GM21786 (cell line): ENCODE results near the gene ZNF507.

ENCODE experiments used
- ATAC-seq: cut with Tn5 transposase; IDR thresholded peaks from one replicate; pipeline ENCODE4 v1.9.1; 2021; ENCODE audit not compliant: unreplicated experiment

ZNF507 gene

DNA sequence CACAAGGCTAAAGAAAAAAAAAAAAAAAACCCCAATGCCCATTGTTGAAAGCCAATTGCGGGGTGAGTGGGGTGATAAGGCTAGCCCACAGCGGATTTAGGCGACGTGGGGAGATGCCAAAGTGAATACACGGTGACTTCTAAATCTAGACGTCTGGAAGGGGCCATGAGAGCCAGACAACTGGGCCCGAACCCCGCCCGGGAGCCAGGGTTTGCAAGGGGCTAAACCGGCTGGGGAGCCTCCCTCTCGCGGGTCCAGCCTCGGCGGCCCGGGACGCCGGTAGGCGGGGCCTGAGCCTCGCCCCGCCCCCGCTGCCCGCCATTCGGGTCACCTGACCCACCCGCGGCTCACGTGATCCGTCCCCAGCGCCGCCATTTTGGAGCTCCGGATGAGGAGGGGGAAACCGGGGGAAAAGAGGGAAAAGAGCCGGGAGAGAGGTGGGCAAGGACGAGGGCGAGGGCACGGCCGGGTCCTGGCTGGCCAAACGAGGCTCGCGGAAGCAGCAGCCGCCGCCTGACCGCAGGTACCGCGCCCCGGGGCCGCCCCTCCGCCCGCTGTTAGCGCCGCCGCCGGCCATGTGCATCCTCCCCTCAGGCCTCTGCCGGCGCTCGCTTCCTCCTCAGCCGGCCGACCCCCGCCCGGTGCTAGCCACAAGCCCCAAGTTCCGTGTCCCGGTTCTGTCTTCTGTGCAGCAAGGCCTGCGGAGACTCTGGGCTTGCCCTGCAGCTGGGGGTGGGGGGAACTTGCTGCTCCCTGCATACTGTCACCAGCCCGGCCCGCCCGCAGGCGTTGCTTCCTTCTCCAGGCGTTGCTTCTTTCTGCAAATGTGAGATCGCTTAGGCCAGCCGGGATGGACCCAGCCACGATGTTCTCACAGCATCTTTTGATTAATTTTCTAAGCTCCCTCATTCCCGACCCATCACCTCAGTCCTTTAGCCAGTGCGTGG lies at the start of gene ZNF507:
Gene ZNF507 (plus strand): TSS at position 350 of the 947 bp plus-strand sequence. CDS start 7,221 bp downstream, outside the sequence.
- ATAC-seq = peak; percentile 72

DNA sequence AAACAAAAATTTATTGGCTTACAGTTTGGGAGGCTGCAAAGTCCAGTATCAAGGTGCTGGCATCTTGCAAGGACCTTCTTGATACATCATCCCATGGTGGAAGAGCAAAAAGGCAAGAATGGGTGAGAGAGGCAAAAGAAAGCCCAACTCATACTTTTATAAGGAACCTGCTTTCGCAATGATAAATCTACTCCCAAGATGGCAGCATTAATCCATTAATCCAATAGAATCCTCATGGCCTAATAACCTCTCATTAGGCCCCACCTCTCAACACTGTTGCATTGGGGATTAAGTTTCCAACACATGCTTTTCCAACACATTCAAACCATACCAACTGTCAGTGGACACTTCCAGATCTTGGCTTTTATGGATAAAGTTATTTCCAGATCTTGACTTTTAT lies 48.7 kb upstream of the ZNF507 start:
- no peak for ATAC-seq

DNA sequence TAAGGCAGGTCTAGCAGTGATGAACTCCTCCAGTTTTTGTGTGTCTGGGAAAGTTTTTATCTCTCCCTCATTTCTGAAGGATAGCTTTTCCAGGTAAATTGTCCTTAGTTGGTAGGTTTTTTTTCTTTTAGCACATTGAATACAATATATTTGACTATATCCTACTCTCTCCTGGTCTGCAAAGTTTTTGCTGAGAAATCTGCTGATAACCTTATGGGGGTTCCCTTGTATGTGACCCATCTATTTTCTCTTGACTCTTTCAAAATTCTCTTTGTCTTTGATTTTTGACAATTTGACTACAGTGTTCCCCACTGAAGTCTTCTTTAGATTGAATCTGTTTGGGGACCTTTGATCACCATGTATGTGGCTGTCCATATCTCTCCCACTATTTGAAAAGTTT lies 42.6 kb upstream of the ZNF507 start:
- ATAC-seq = no peak

DNA sequence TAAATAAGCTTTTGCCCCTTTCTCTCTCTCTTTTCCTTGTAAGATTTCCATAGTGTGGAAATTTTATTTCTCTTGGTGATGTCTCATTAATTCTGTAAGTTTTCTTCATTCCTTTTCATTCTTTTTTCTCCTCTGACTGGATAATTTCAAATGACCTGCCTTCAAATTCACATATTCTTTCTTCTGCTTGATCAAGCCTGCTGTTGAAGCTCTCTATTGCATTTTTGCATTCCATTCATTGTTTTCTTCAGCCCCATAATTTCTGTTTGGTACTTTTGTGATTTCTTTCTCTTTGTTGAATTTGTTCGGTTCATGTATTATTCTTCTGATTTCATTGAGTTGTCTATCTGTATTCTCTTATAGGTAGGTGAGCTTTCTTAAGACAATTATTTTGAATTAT lies 42.2 kb upstream of the ZNF507 start:
- no peak for ATAC-seq

DNA sequence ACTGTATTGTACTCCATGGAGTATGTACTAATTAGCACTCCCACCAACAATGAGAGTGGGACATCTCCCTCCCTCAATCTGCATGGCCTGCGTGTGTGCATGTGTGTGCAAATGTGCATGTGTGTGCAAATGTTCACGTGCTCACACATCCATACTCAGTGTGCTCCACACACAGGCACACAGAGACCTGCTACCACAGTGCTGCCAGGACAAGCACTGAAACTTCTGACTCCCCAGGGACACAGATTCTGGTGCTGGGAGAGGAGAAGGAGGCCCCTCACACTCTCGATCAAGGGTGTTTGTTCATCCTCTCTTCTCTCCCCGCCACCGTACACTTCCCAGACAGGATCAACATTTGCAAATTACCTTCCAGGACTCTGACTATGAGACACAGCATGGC lies 37.8 kb upstream of the ZNF507 start:
- no peak for ATAC-seq

DNA sequence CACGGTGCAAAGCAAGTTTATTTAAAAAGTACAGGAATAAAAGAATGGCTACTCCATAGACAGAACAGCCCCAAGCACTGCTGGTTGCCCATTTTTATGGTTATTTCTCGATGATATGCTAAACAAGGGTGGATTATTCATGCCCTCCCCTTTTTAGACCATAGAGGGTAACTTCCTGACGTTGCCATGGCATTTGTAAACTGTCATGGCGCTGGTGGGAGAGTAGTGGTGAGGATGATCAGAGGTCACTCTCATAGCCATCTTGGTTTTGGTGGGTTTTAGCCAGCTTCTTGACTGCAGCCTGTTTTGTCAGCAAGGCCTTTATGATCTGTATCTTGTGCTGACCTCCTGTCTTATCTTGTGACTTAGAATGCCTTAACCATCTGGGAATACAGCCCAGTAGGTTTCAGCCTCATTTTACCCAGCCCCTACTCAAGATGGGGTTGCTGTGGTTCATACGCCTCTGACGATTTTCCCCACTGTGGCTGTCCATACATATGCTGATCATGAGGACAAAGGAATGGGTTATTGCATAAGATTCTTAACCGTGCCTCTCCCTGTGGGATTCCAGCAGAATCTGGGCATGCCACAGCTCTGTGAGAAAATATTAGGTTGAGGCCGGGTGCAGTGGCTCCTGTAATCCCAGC lies 36.9 kb upstream of the ZNF507 start:
- no peak for ATAC-seq

DNA sequence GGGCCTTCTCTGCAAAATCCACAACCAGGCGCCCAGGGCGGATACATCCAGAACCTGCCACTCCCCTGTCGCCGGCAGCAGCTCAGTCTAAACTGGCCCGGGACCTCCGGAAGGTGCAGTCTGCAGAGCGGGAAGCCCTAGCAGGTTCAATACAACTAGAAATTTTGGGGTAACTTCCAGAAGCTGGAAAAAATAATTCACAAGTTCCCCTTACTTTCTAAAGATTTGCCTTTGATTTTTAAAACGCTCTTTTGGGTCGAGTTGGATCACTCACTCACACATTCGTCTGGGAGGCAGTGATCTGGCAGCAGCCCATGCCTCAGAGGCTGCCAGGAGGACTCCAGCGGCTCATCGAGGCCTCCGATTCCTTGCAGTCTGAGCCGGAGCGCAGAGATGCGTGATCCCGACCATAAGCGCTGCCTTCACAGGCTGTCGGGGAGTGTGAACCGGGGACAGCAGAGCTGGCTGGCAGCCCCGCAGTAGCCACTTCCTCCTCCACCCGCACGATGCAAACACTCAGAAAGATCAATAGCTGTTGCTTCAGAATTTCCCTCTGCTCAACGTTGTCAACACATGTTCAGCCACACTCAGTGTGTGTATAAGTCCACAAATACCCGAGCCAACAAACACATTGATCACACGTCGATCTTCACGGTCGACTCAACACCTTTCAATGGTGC lies 35.6 kb upstream of the ZNF507 start:
- ATAC-seq = no peak

DNA sequence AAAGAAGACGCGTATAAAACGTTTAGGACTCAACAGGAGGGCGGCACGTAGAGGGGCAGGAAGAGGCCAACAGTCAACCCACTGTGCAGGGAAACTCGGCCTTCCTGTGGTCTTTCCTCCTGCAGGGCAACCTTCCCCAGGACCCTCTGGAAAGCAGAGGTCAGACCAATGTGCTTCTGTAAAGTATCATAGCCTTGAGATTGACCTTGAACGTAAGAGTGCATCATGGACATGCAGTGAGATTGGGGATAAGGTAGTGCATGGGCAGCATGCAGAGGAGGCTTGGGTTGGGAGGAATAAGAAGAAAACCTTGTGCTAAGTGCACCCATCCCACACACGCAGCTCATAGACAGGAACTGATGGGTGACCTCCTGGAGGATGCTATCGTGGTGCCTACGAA lies 34.0 kb upstream of the ZNF507 start:
- ATAC-seq = no peak

DNA sequence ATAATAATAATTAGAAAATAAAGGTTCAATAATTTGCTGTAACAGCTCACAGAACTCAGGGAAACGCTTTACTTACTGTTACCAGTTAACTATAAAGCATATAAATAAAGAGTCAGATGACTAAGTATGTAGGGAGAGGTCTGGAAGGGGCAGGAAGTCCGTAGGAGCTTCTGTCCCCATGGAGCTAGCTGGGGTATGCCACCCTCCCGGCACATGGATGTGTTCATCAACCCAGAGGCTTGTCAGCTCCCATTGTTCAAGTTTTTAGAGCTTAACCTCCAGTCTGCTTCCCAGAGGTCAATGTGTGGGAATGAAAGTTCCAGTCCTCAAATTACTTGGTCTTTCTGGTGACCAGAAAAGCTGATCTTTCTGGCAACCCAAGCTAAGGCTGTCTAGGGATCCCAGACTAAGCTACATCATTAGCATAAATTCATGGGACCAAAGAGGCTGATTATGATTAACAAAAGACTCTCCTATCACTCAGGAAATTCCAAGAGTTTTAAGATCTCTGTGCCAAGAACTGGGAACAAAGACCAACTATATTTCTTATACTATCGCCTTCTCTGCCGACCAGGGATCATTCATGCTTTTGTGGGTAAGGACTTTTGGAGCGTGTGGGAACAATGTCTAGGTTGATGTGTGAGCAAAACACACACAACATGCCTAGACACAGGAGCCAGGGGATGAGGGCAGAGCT lies 31.7 kb upstream of the ZNF507 start:
- ATAC-seq = no peak

DNA sequence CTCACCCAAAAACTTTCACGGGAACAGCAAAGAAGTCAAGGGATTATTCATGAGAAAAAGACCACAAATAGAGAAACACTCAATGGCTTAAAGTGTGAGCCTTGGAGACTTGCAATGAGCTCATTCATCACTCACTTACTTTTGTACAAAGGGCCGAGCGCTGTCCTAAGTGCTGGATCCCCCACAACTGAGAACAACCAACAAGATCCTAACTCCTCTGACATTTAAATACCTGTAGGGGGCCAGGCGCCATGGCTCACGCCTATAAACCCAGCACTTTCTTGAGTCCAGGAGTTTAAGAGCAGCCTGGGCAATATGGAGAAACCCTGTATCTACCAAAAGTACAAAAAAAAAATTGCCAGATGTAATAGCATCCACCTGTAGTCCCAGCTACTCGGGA lies 29.4 kb upstream of the ZNF507 start:
- ATAC-seq = no peak

DNA sequence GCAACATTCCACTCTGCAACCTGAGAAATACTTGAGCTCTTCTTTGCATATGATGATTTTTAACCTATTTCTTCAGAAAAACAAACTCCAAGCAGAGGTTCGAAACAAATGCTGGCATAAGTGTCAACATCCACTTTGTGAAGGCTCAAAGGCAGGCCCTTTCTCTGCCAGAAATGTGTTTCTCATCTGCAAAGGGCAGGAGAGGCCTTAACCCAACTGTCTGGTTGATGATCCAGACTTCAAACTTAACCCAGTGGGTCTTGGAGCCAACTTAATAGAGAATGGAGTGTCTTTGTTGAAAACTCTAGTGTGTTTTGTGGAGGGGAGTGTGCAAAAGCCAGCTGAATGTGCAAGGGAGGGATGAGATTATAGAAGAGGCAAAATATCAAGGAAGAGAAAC lies 28.3 kb upstream of the ZNF507 start:
- ATAC-seq = no peak

DNA sequence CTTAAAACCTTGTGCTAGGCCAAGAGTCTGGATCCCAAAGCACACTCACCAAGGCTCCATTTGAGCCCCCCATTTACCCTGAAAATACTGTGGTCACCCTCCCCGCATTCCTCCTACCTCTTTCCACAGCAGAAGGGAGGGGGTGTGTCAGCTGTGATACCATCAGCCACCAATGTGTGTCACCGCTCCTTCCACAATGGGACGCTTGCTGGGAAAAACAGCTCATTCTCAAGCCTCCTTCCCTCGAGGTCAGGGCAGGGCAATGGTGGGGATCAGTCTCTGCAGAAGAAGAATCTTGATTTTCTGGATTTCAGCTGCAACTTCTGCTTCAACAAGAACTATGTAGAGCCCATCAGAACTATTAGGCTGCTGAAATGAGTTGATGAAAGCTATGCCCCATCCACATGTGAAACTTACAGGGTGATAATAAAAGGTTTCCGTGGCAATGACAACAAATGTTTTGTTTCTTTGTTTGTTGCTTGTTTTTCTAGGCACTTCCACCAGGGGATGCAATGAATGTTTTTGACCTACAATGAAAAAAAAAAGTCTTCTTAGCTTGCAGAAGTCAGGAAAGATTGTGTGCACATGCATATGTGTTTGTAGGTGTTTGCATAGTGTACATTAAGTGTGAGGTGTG lies 26.4 kb upstream of the ZNF507 start:
- ATAC-seq = no peak

DNA sequence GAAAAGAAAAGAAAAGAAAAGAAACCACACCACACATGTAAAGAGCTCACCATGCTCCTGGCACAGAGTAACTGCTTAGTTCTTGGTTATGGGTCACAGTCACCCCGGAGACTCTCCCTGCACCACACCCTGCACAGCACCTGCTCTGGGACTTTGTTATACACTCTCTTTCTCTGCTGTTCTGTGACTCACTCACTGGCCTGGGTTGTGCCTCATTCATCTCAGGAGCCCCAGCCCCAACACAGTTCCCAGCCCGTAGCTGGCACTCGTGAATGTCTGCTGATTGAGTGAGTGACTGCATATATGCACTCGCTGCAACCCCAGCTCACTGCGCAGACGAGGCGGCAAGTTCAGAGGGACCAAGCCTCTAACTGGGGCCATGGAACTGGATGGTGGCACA lies 22.9 kb upstream of the ZNF507 start:
- no peak for ATAC-seq

DNA sequence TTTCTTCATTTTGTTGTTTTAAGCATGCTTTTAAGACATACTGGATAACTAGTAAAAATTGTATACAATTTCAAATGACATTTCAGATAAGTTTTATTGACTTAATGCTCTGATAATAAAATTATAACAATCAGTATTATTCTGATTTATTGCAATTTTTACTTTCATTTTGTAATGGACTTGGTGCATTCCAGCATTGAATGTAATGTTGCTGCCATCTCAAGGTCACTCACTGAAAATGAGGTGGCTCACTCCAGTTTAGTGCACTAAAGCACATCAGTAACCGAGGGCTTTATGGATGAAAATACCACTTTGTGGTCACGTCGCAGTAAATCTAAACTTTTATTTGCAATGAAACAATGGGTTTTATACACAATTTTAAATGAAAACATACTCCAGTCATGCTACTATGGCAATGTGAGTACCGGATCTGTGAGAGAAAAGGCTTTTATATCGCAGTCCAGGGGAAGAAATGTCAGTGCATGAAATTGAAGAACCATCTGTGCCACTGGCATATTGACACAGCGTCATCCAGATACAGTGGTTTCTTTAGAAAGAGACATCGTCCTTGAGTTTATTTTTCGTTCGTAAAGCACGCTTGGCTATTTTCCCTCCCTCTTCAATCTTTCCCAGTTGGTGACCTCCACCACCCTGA lies 20.7 kb upstream of the ZNF507 start:
- ATAC-seq = no peak

DNA sequence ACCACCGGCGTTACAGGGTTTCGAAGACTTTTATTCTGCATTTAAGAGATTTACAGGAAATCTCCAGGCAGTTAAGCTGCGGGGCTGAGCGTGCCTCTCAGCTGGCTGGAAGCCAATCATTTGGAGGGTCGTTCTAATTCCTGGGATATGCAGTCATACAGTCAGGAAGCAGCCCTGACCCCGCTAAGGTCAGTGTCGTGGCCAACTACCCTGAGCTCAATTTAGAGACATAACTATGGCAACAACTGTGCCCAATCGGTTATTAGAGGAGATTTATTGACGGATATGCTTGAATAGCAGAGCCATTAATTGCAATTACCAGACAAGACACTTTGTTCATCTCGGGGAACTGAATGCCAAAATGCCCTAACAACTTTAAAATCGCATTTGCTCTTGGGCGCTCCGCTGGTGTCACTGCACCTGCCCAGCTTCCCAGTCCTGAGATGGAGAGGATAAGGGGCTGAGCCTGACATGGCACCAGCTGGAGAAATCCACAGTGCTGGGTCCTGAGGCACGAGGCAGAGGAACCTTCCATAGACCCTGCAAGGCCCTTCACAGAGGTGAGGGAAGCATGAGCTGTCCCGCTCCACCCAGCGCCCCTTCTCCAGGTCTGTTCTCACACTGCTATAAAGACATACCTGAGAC lies 15.1 kb upstream of the ZNF507 start:
- no peak for ATAC-seq

DNA sequence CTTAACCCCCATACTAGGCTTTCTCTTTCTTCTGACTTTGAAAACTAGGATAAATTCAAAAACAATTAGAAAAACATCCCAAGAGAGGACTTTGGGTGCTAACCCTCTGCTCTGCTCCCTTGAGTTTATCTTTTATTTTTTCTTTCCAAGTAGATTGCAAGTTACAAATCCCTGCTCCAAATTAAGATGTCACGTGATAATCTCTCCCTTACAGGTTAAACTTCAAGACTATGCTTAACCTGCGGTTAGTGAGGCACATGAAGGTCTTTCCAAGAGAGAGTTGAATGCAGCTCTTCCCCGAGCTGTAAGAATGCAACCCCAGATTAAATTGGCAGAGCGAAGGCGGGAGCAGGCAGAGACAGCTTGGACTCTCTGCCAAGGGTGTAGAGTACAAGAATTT lies 12.2 kb upstream of the ZNF507 start:
- no peak for ATAC-seq

DNA sequence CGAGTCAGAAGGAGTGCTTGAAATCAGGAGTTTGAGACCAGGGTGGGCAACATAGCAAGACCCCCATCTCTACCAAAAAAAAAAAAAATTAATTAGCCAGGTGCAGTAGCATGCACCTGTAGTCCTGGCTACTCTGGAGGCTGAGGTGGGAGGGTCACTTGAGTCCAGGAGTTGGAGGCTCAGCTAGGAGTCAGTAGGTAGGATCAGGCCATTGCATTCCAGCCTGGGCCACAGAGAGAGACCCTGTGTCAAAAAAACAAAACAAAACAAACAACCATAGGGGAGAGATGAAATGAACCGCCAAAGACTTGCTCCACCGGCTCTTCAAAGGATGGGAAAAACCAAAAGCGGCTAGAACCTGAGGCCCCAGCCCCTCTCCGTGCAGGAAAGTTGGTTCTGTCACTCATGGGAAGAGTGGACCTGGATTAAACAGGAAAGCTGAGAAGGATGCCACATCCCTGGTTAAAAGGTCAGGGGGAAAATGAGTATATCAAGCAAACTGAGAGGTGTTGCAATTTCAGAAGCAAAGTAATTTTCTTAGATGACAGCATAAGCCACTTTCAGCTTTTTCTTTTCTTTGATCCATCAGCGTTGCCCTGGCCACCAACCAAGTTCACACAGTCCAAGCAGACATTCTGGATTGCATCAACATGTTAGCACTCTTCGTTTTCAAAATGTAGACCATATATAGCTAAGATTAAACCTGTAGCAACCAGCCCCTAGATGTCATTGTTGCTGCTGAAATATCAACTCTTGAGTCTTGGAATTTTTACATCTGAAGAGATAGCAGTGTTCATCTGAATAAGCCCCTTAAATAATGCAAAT lies 8.9 kb upstream of the ZNF507 start:
- ATAC-seq = no peak

DNA sequence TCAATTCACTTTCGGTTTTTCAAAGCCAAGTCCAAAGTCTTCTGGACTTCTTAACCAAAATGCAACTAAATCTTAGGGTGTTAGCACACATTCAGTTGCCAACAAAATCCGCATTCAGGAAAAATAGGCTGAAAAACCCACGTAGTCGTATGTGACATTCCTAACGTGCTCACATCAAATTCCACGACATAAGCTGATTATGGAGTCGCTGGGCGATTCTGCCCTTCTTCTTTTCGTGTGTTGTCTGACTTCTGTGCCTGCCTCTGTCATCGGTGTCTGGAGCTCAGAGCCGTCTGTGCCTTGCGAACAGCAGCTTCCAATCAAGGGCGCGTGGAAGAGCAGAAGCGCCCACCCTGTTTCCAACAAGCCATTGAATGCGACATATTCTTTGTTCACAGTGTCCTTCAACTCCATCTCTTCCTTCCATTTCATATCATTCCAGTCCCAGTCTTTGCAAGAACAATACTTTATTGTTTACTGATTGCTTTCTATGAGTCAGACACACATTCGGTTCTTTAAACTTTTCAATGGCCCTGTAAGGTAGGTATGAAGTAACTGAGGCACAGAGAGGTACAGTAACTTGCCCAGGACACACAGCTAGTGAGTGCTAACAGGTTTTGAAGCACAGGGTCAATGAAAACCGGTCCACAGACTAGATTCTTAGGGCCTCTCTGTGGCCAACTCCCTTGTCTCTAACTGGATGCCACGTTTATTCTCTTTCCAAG lies 8.2 kb upstream of the ZNF507 start:
- no peak for ATAC-seq
